Measurements from ENCODE around the gene FCRL1. TPM values are rescaled to one million over a fixed set of nuclear protein-coding genes. Genes with fewer than 3 reads are reported as not detected.

The FCRL1 gene
- total RNA-seq, 4 donors from 2014 or later: not detected

- intact Hi-C loops (cut with DNase I; ENCODE audit: low total_unique reads): no loop called here
- no peak for DNase-seq (ENCODE audit: low spot score in 2 of 2)
- TF ChIP-seq CTCF (IDR thresholded peaks at IDR 0.05): no peak
- no peak for TF ChIP-seq POLR2A (IDR thresholded peaks at IDR 0.05)
- no peak overlapping the region for H3K4me3 ChIP-seq (ENCODE audit: low read depth, poor library complexity, severe bottlenecking)
- WGBS, 2 donors: 75 to 79% methylated on average over 2 of the region's 2 CpGs
Measured at GRCh38 chr1:157819215-157819614, 705 bp downstream of the FCRL1 start.

GRCh38 chr1:157813269-157813668 is 6.7 kb downstream of the FCRL1 start:
- 67 to 71% methylated on average over 1 of the region's 1 CpG for WGBS, 2 donors
- DNase-seq (ENCODE audit: low spot score in 2 of 2): no peak
- H3K4me3 ChIP-seq (ENCODE audit: low read depth, poor library complexity, severe bottlenecking): no peak overlapping the region
- intact Hi-C loops (cut with DNase I; ENCODE audit: low total_unique reads): no loop called here
- no peak for TF ChIP-seq CTCF (IDR thresholded peaks at IDR 0.05)
- no peak for TF ChIP-seq POLR2A (IDR thresholded peaks at IDR 0.05)

- WGBS, 2 donors: 61 to 63% methylated on average over 6 of the region's 6 CpGs
- peak in 1 of 2 donors; percentile 36 for DNase-seq (ENCODE audit: low spot score in 2 of 2)
- no peak for TF ChIP-seq POLR2A (IDR thresholded peaks at IDR 0.05)
- no peak for TF ChIP-seq CTCF (IDR thresholded peaks at IDR 0.05)
- H3K4me3 ChIP-seq (ENCODE audit: low read depth, poor library complexity, severe bottlenecking): no peak overlapping the region
- intact Hi-C loops (cut with DNase I; ENCODE audit: low total_unique reads): no loop called here
Measured at GRCh38 chr1:157806431-157807149, 13.3 kb downstream of the FCRL1 start.

GRCh38 chr1:157803851-157804250 is 16.1 kb downstream of the FCRL1 start:
- peak in 1 of 2 donors; percentile 61 for DNase-seq (ENCODE audit: low spot score in 2 of 2)
- no peak for TF ChIP-seq POLR2A (IDR thresholded peaks at IDR 0.05)
- 76 to 77% methylated on average over 7 of the region's 7 CpGs for WGBS, 2 donors
- no peak overlapping the region for H3K4me3 ChIP-seq (ENCODE audit: low read depth, poor library complexity, severe bottlenecking)
- intact Hi-C loops (cut with DNase I; ENCODE audit: low total_unique reads): no loop called here

GRCh38 chr1:157799996-157800395 is 19.9 kb downstream of the FCRL1 start:
- intact Hi-C loops (cut with DNase I; ENCODE audit: low total_unique reads): no loop called here
- DNase-seq (ENCODE audit: low spot score in 2 of 2): peak in 1 of 2 donors; percentile 14
- 74 to 77% methylated on average over 1 of the region's 1 CpG for WGBS, 2 donors

GRCh38 chr1:157798211-157798610 is 21.7 kb downstream of the FCRL1 start:
- H3K4me3 ChIP-seq (ENCODE audit: low read depth, poor library complexity, severe bottlenecking): no peak overlapping the region
- intact Hi-C loops (cut with DNase I; ENCODE audit: low total_unique reads): no loop called here
- DNase-seq (ENCODE audit: low spot score in 2 of 2): no peak
- TF ChIP-seq CTCF (IDR thresholded peaks at IDR 0.05): no peak
- no peak for TF ChIP-seq POLR2A (IDR thresholded peaks at IDR 0.05)
- 89 to 92% methylated on average over 5 of the region's 5 CpGs for WGBS, 2 donors

More at GRCh38 chr1:157799996-157800395, 19.9 kb downstream of the FCRL1 start:
- H3K4me3 ChIP-seq (ENCODE audit: low read depth, poor library complexity, severe bottlenecking): no peak overlapping the region
- TF ChIP-seq CTCF (IDR thresholded peaks at IDR 0.05) (no peak), POLR2A (IDR thresholded peaks at IDR 0.05) (no peak)

Data from lower leg skin (tissue), 4 donors.